Progenitor cell of endocrine pancreas (in vitro differentiated cells): ENCODE measurements around the gene VWA2. TPM values are rescaled to one million over a fixed set of nuclear protein-coding genes. Genes with fewer than 3 reads are reported as not detected.

Source experiments
- DNase-seq: peaks from one replicate; pipeline ENCODE4 v3.0.0; 2021; ENCODE audit warnings: low spot score; ENCODE audit not compliant: unreplicated experiment
- H3K27ac Mint-ChIP-seq: 2 replicates; pipeline ENCODE4 v1.8.0; 2021; ENCODE audit warnings: mild to moderate bottlenecking, moderate library complexity, mixed read lengths
- H3K27me3 Mint-ChIP-seq: 2 replicates; pipeline ENCODE4 v1.8.0; 2021; ENCODE audit warnings: mixed read lengths
- H3K36me3 Mint-ChIP-seq: 2 replicates; pipeline ENCODE4 v1.8.0; 2022; ENCODE audit warnings: mixed read lengths; ENCODE audit not compliant: insufficient read depth
- H3K4me1 Mint-ChIP-seq: 2 replicates; pipeline ENCODE4 v1.8.0; 2021; ENCODE audit warnings: low read depth, mixed read lengths
- H3K4me3 Mint-ChIP-seq: 2 replicates; pipeline ENCODE4 v1.8.0; 2021; ENCODE audit warnings: low read depth, mild to moderate bottlenecking, moderate library complexity, mixed read lengths
- H3K9me3 Mint-ChIP-seq: 2 replicates; pipeline ENCODE4 v1.8.0; 2021; ENCODE audit warnings: low read depth, mixed read lengths
- CTCF ChIP-seq: fragments of 200-600 bp; sonication (generic); IDR thresholded peaks from one replicate; pipeline ENCODE4 v1.5.0; 2021; ENCODE audit warnings: antibody characterized with exemption, mild to moderate bottlenecking; ENCODE audit not compliant: unreplicated experiment
- total RNA-seq: library from RNA; stranded (reverse); gene quantifications from 2 replicates; pipeline ENCODE4 v1.2.1, GENCODE V29; 2021

The VWA2 gene
- total RNA-seq, 1 donor from 2014 or later, result 12.4 TPM

GRCh38 chr10:114284346-114285071 is 45.5 kb downstream of the VWA2 start:
- no peaks in the 10 kb centered on the region for H3K36me3 Mint-ChIP-seq
- TF ChIP-seq CTCF, result no peak
- H3K9me3 Mint-ChIP-seq, result no peaks in the 10 kb centered on the region
- H3K4me1 Mint-ChIP-seq, result no peaks in the 10 kb centered on the region
- no peak overlapping the region for H3K27ac Mint-ChIP-seq
- no peak overlapping the region for H3K4me3 Mint-ChIP-seq
- no peaks in the 10 kb centered on the region for H3K27me3 Mint-ChIP-seq
- no peak for DNase-seq

GRCh38 chr10:114285961-114286441 is 46.9 kb downstream of the VWA2 start:
- H3K27ac Mint-ChIP-seq, result no peak overlapping the region
- H3K9me3 Mint-ChIP-seq, result no peaks in the 10 kb centered on the region
- H3K36me3 Mint-ChIP-seq, result peaks cover 4% of the 10 kb centered on the region
- no peak overlapping the region for H3K4me3 Mint-ChIP-seq
- H3K27me3 Mint-ChIP-seq, result no peaks in the 10 kb centered on the region
- no peak for DNase-seq
- H3K4me1 Mint-ChIP-seq, result no peaks in the 10 kb centered on the region
- no peak for TF ChIP-seq CTCF

DNA sequence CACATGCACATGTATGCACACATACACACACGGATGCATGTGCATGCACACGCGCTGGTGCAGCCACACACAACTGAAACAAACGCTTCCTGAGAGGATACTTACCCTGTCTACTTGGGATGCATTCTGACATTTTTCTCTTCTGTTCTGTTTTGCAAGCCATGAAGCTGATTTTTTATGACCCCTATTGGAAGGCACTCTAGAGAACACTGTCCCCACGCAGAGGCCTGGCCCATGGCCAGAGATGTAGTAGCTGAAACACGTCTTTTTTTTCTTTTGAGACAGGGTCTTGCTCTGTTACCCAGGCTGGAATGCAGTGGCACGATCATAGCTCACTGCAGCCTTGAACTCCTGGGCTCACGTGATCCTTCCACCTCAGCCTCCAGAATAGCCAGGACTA is 47.9 kb downstream of the VWA2 start:
- no peaks in the 10 kb centered on the region for H3K4me1 Mint-ChIP-seq
- H3K27ac Mint-ChIP-seq, result no peak overlapping the region
- no peaks in the 10 kb centered on the region for H3K9me3 Mint-ChIP-seq
- H3K4me3 Mint-ChIP-seq, result no peak overlapping the region
- no peak for DNase-seq
- peaks cover 4% of the 10 kb centered on the region for H3K36me3 Mint-ChIP-seq
- TF ChIP-seq CTCF, result no peak
- no peaks in the 10 kb centered on the region for H3K27me3 Mint-ChIP-seq

GRCh38 chr10:114288424-114289095 is 49.5 kb downstream of the VWA2 start:
- H3K36me3 Mint-ChIP-seq, result peaks cover 4% of the 10 kb centered on the region
- H3K27me3 Mint-ChIP-seq, result no peaks in the 10 kb centered on the region
- no peak for TF ChIP-seq CTCF
- no peak overlapping the region for H3K27ac Mint-ChIP-seq
- H3K4me3 Mint-ChIP-seq, result no peak overlapping the region
- H3K9me3 Mint-ChIP-seq, result no peaks in the 10 kb centered on the region
- no peaks in the 10 kb centered on the region for H3K4me1 Mint-ChIP-seq
- no peak for DNase-seq

- Mint-ChIP-seq H3K9me3 (no peaks in the 10 kb centered on the region), H3K4me3 (no peak overlapping the region), H3K27me3 (no peaks in the 10 kb centered on the region), H3K27ac (no peak overlapping the region), H3K4me1 (no peaks in the 10 kb centered on the region), H3K36me3 (peaks cover 4% of the 10 kb centered on the region)
- TF ChIP-seq CTCF, result no peak
- no peak for DNase-seq
These were observed 50.0 kb downstream of the VWA2 start for GRCh38 chr10:114289096-114289436.
